Measurements from ENCODE around the gene GOLGA6D.

GRCh38 chr15:75327005-75327404 lies 44.4 kb downstream of the GOLGA6D start:
- TF ChIP-seq PATZ1 (tag by site-specific recombination; IDR thresholded peaks at IDR 0.05) (no peak), ZNF426 (tag by site-specific recombination; IDR thresholded peaks at IDR 0.05) (no peak), CTCF (tag by site-specific recombination; IDR thresholded peaks at IDR 0.05) (no peak), ZSCAN16 (tag by site-specific recombination; IDR thresholded peaks at IDR 0.05) (no peak), ZNF701 (tag by site-specific recombination; IDR thresholded peaks at IDR 0.05) (no peak), ZNF561 (tag by site-specific recombination; IDR thresholded peaks at IDR 0.05; ENCODE audit: borderline replicate concordance) (no peak), ZNF121 (tag by site-specific recombination; IDR thresholded peaks at IDR 0.05) (no peak), ZNF398 (tag by site-specific recombination; IDR thresholded peaks at IDR 0.05) (no peak), PRDM1 (tag by site-specific recombination; IDR thresholded peaks at IDR 0.05) (no peak), TCF7L2 (IDR thresholded peaks at IDR 0.05; ENCODE audit: borderline replicate concordance, low read depth, low read length) (no peak), ZNF174 (tag by site-specific recombination; IDR thresholded peaks at IDR 0.05) (no peak)
